ENCODE data around the gene ERICH6. TPM values are rescaled to one million over a fixed set of nuclear protein-coding genes. Genes with fewer than 3 reads are reported as not detected.
A peak's percentile ranks its signal among the peaks of the same experiment; 100 is the strongest.

ERICH6 gene
- total RNA-seq, 1 donor from 2014 or later = not detected

DNA sequence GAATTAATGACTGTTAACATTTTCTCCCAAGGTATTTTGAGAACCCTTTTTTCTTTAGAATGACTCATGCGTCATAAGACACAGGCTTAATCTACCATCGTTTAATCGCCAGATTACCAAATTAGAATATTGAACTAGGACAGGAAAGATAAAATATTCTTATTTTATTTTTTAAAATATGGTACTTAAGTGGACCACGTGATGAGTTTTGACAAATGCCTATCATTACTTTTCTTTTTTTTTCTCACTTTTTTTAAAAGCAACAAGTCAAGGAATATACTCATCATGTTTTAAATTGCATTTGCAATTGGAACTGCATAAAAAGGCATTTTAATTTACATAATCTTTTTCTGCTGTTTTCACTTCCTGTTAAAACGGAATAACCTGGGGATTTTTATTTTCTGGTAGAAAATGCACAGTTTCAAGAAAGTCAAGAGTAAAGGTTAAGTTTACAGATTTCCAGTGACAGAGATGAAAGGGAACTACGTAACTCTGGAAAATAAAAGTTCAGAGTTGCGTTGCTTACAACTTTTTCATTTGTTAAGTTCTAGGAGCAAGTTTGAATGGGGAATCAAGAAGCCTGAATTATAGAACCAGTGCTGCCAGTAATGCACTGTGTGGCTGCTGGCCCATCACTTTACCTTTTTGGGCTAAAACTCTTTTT, 35.6 kb upstream of the ERICH6 start:
- Histone ChIP-seq H3K36me3 (peaks cover 20% of the 10 kb centered on the region), H3K4me3 (no peak overlapping the region), H3K27me3 (ENCODE audit: low read depth) (no peaks in the 10 kb centered on the region), H3K27ac (no peak overlapping the region), H3K9me3 (no peaks in the 10 kb centered on the region), H3K4me1 (peaks cover 15% of the 10 kb centered on the region)
- intact Hi-C loops (cut with DNase I) = no loop called here
- no peak for ATAC-seq
- TF ChIP-seq, protein P1, sequence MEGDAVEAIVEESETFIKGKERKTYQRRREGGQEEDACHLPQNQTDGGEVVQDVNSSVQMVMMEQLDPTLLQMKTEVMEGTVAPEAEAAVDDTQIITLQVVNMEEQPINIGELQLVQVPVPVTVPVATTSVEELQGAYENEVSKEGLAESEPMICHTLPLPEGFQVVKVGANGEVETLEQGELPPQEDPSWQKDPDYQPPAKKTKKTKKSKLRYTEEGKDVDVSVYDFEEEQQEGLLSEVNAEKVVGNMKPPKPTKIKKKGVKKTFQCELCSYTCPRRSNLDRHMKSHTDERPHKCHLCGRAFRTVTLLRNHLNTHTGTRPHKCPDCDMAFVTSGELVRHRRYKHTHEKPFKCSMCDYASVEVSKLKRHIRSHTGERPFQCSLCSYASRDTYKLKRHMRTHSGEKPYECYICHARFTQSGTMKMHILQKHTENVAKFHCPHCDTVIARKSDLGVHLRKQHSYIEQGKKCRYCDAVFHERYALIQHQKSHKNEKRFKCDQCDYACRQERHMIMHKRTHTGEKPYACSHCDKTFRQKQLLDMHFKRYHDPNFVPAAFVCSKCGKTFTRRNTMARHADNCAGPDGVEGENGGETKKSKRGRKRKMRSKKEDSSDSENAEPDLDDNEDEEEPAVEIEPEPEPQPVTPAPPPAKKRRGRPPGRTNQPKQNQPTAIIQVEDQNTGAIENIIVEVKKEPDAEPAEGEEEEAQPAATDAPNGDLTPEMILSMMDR (IDR thresholded peaks at IDR 0.05) = no peak
- DNase-seq = no peak

DNA sequence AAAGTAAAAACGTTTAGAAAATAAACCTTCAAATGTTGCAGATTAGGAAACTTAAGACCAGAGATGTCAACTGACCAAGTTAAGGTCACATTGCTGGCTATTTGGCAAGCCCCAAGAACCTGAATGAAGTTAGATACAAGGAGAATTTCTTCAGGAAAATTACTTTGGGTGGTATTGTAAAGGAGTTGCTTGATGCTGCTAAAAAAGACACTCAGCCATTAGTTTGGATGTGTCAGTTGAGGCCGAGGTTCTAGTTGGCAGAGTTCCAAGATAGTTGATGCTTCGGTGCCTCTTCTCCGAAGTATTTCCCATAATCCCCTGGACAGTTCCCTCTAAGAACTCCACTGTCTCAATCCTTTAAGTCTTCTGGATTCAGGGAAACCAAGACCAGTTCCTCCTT, 35.0 kb upstream of the ERICH6 start:
- ATAC-seq (no peak), DNase-seq (no peak)
- H3K27me3 ChIP-seq (ENCODE audit: low read depth) = no peaks in the 10 kb centered on the region
- no peak overlapping the region for H3K4me3 ChIP-seq
- TF ChIP-seq, protein P1 (IDR thresholded peaks at IDR 0.05) = no peak
- peaks cover 20% of the 10 kb centered on the region for H3K36me3 ChIP-seq
- H3K9me3 ChIP-seq = no peaks in the 10 kb centered on the region
- peaks cover 15% of the 10 kb centered on the region for H3K4me1 ChIP-seq
- intact Hi-C loops (cut with DNase I) = no loop called here
- H3K27ac ChIP-seq = no peak overlapping the region

DNA sequence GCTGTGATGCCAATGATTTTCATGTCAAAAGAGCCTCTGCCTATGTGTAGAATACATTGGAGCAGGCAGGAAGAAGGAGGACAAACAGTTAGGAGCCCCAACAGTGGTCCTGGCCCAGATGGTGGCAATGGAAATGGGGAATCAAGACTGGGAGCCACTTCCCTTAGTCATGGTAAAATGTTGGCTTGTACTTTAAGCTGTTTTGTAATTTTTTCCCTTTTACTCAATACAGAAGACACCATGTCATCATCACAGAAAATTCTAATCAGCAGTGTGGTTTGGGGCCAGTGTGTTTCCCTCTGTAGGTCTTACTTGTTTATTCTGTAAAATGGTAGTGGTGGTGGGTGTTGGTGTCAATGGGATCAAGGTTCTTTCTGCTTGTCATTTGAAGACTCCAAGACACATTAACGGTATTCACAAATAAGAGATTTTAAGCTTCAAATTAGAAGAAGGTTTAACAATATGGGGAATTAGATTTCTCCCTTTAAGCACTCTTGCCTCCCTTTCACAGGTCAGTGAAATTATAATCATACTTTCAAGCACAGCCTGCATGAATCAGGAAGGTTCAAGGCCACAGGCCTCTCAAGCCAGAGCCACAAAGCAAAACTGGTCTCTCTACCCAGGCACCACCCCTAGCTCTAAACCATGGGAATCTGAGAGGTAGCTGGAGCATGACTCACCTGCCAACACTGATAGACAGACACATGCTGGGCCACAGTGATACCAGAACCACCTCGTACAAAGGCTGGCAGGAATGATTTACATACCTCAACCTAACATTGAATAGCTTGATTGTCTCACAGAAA, 34.4 kb upstream of the ERICH6 start:
- Histone ChIP-seq H3K27me3 (ENCODE audit: low read depth) (no peaks in the 10 kb centered on the region), H3K9me3 (no peaks in the 10 kb centered on the region), H3K36me3 (peaks cover 20% of the 10 kb centered on the region), H3K4me3 (no peak overlapping the region), H3K27ac (no peak overlapping the region), H3K4me1 (peaks cover 15% of the 10 kb centered on the region)
- peak in 1 of 2 donors; percentile 28 for ATAC-seq
- intact Hi-C loops (cut with DNase I) = no loop called here
- DNase-seq = no peak
- TF ChIP-seq, protein P1 (IDR thresholded peaks at IDR 0.05) = no peak

DNA sequence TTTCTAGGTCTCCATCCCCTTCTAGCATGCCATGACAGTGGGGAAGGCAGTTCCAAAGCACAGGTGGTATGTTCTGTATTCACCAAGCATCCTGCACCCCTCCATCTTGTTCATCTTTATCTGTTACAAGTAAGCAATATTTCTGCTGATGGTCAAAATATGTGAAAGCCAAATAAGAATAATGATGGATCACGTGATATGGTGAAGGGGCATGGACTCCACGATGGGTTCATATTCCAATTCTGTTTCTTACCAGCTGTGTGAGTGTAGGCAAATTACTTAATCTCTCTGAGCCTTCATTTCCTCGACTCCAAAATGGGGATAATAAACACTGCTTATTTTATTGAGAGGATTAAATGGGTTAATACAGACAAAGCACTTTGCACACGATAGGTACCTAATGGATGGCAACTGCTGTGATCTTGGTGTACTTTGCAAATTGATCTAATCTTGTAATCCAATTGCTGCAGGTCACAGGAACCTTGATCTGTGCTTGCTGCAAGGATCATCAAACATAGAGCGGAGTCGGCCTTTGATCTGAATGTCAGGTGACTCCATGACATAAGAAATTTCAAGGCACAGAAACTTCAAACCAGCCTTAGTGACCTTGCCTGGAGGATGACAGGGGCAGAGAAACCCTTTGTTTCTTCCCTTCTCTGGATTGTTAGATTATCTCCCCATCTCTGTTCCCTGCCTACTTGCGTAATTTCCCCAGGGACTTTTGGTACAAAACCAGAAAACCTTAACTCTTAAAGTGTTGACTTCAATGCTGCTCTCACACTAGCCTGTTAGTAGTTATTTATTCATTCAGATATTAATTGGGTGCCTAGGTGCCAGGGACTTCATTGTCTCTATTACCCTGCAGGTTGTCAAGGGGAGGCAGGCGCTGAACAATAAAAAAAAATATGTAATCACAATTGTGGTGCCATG, 33.4 kb upstream of the ERICH6 start:
- Histone ChIP-seq H3K36me3 (peaks cover 17% of the 10 kb centered on the region), H3K27me3 (ENCODE audit: low read depth) (no peaks in the 10 kb centered on the region), H3K27ac (no peak overlapping the region), H3K4me3 (no peak overlapping the region), H3K9me3 (no peaks in the 10 kb centered on the region), H3K4me1 (peaks cover 15% of the 10 kb centered on the region)
- no peak for DNase-seq
- ATAC-seq = no peak
- TF ChIP-seq, protein P1 (IDR thresholded peaks at IDR 0.05) = no peak
- intact Hi-C loops (cut with DNase I) = no loop called here

DNA sequence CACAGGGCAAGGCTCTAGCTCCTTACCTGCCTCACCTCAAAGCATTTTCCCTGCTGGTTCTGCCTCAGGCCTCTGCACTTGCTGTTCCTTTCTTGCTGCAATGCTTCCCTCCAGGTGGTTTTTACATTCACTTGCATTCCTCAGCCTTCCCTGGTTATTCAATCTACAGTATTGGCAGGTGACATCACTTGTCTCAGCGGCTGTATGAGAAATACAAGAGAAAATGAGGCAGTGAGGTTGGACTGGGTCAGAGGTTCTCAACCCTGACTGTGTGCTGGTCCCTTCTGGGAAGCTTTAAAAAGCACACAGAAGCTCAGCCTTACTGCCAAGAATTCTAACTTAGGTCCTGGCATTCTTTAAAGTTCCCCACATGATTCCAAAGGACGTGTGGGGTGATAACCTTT, 32.6 kb upstream of the ERICH6 start:
- intact Hi-C loops (cut with DNase I) = no loop called here
- ATAC-seq = no peak
- TF ChIP-seq, protein P1 (IDR thresholded peaks at IDR 0.05) = no peak
- peaks cover 8% of the 10 kb centered on the region for H3K36me3 ChIP-seq
- no peak for DNase-seq
- H3K27me3 ChIP-seq (ENCODE audit: low read depth) = no peaks in the 10 kb centered on the region
- no peak overlapping the region for H3K4me3 ChIP-seq
- H3K4me1 ChIP-seq = peaks cover 15% of the 10 kb centered on the region
- H3K27ac ChIP-seq = no peak overlapping the region
- no peaks in the 10 kb centered on the region for H3K9me3 ChIP-seq

All from lower lobe of right lung (tissue), 2 donors.